Measurements from ENCODE around the gene FAM240A.
"Not testable (repeated sequence)": the region's sequence is repeated elsewhere in the genome, so short reads cannot be mapped to it uniquely, and the experiment has no call there.

The FAM240A gene

GRCh38 chr3:46612324-46612723, at the start of gene FAM240A:
Gene FAM240A (plus strand): TSS chr3:46612525. CDS start chr3:46612684, 159 bp downstream.
- no peak for DNase-seq

DNA sequence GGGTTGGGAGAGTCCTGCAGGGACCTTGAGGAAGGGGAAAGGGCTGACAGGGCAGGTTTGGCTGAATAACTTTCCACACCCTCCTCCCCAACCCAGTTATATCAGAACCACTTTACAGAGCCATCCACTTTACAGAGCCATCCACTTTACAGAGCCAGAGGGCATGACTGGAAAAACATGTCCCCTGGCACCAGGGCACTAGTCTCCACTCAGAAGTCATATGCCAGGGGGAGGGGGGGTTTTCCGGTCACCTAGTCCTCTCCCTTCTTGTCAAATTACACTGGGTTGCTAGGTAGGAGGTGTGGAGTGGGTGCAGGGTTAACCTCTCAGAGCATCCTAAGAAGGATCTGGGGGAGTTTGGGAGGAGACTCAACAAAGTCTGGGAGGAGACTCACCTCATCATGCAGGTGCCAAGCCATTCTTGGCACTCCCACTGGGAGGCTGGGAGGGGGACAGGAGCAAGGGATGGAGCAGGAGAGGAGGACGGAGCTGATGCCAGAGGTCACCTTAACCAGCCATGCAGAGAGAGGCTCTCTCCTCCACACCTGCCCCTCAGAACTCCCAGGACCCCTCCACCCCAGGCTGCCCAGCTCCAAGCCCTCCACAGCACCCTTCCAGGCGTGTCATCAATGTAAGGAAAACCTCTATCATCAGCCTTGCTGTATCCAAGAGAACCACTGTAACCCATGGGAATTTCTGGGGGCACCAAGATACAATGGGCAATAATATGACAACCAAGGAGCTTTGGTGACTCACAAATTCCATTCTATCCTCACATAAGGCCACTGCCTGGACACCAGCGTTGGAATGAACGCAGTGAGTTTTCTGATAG, 47.9 kb upstream of the FAM240A start:
- no peak for DNase-seq

GRCh38 chr3:46565077-46565476, 47.2 kb upstream of the FAM240A start:
- DNase-seq = no peak

GRCh38 chr3:46565607-46566039, 46.7 kb upstream of the FAM240A start:
- peak; percentile 22 for DNase-seq

- DNase-seq = peak; percentile 60
These were observed 46.2 kb upstream of the FAM240A start, which contains the start of gene LRRC2 for GRCh38 chr3:46566040-46566641. Gene LRRC2 (minus strand): TSS chr3:46566302. CDS start chr3:46551591, 14,711 bp downstream.

- no peak for DNase-seq
These were observed 40.6 kb upstream of the FAM240A start for GRCh38 chr3:46571684-46572083.

DNA sequence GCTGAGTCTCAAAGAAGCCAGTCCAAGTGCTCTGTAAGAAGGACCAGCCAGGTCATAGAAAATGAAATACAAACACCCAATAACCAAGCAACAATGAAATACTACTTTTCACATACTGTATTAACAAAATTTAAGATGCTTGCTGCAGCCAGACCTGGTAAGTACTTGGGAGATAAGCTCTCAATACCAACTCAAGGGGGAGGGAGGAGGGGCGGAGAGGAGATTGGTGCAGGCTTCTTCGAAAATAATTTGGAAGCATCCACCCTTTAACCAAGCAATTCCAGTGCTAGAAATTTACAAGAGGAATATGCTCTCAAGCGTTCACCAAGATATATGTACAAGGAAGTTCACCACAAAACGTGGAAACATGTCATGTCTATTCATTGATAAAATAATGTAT, 38.6 kb upstream of the FAM240A start:
- no peak for DNase-seq

DNA sequence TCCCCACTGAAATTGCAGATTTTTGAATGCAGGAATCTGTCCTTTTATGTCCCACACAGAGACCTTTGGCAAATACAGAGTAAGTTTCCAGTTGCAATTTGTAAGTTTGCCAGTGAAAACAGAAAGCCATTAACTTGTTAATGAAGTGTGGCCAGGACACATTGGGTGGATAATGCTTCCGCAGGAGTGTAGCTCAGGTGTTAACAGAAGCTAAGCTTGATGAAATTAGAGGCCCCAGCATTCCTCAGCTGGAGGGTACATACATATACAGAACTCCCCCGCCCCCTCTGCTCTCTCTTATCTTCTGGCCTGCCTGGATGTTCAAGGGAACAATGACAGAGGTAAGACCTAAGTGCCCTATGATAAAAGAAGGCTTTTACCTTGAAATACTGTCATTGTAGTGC, 38.1 kb upstream of the FAM240A start:
- no peak for DNase-seq

DNA sequence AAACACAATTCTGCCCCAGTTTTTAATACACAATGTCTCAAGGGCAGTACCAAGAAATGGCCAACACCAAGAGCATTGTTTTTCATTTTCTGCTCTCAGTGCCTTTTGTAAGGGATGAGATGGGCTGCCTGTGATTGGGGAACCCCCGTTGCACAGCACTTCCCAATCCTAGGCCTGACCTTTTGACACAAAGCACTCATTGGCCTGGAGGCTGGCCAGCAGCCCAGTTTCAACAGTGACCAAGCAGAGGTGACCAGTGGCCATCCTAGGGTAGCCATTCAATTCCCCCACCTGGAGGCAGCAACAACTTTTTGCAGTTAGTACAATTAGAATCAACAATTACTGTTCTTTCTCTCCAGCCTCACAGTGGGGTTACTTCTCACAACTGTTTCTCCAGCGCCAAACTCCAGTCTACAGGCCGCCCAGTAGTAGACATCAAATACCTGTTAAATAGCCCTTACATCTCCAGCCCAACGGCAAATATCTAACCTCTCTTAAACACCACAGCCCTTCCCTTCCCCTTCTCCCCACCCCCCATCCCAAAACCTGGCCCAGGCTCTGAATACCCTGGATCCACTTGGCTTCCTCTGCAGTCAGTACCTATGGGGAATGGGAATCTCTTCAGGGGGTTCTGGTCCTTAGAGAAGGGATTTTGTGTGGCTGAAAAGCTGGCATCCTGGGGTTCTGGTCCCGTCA, 37.3 kb upstream of the FAM240A start:
- no peak for DNase-seq

GRCh38 chr3:46575577-46576222, 36.6 kb upstream of the FAM240A start:
- DNase-seq = no peak

GRCh38 chr3:46576386-46576785, 35.9 kb upstream of the FAM240A start:
- DNase-seq = no peak

GRCh38 chr3:46576879-46577278, 35.4 kb upstream of the FAM240A start:
- DNase-seq = no peak

GRCh38 chr3:46577580-46578249, 34.6 kb upstream of the FAM240A start:
- DNase-seq = not testable (repeated sequence)

DNA sequence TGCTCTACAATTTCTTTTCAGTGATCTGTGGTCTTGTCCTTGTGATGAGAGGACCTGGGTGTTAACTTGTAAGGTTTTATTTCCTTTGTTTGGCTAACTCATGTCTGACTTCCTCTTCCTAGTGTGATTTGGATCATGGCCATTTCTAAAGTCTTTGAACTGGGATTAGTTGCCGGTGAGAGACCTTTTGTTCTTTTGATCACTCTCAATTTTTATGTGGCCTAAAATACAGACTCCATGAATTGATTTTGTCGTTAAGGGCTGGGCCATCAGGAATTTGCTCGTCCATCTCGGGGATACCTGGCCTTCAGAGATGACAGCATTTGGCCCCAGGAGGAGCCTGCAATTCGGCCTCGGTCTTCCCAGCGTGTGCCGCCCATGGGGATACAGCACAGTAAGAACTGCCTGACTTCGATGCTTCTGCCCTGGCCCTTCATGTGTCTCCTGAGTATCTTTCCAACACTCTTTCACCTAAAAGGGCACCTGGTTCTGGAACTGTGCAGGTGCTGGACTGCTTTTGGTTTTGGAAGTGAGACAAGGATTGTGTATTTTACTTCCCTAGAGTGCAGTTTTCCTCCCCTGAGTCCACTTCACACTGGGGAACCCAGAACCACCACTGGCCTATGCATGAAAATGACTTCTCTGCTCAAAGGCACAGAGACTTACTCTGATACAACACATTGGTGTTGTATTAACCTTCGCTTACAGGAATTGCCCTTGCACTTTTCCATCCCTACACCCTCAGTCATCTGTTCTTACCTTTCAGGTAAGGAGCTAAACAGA, 33.2 kb upstream of the FAM240A start:
- no peak for DNase-seq

DNA sequence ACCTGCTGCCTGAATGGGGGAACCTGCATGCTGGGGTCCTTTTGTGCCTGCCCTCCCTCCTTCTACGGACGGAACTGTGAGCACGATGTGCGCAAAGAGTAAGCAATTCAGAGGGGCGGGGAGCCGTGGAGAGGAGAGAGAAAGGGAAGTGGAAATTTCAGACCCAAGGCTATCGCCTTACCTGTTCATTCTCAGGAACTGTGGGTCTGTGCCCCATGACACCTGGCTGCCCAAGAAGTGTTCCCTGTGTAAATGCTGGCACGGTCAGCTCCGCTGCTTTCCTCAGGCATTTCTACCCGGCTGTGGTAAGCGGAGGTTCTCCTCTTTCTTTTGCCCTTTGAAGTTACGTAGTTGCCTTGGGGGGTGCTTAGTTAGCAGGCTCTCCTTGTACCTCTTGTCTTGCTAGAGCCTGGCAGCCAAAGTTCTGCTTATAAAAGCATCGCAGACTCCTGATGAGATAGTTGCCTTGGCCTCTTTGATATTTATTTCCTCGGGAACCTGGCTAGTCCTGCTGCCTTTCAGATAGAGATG, 32.5 kb upstream of the FAM240A start:
- no peak for DNase-seq

GRCh38 chr3:46580675-46581074, 31.6 kb upstream of the FAM240A start:
- no peak for DNase-seq

- no peak for DNase-seq
These were observed 27.5 kb upstream of the FAM240A start for GRCh38 chr3:46584598-46585467.

- DNase-seq = no peak
These were observed 26.3 kb upstream of the FAM240A start for GRCh38 chr3:46585799-46586693.

DNA sequence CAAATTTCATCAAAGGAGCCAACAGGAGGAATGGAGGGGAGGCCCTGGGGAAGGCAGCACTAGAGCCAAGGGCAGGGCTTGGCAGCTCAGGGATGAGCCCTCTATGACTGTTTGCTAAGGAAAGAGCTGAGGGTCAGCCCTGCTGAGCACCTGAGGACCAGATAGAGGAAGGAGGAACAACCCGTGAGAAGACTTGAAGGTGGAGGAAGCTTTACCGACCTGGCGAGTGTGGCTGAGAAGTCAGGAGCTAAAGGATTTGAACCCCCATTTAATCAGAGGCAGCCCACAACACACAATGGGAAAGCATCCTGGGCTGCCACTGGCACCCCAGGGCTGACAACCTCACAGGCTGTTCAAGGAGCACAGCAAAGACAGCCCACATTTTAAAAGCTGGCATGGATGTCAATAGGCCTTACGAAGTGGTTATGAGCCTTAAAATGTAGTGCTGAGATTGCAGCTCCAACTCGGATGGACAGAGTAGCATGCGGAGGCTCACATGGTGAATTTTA, 25.5 kb upstream of the FAM240A start:
- no peak for DNase-seq

Measured in CD4-positive, alpha-beta T cell treated with Interleukin-17A for 4 hours (primary cell).